Endodermal cell (in vitro differentiated cells): ENCODE data around the gene EPB41. TPM values are rescaled to one million over a fixed set of nuclear protein-coding genes. Genes with fewer than 3 reads are reported as not detected.

Experiments used
- DNase-seq: peaks from one replicate; pipeline ENCODE4 v3.0.0-alpha.2; 2017
- H3K27ac ChIP-seq: 2 replicates; pipeline ENCODE4 v1.5.1; 2013; ENCODE audit warnings: mild to moderate bottlenecking, low read depth, low read length, moderate library complexity
- H3K27me3 ChIP-seq: 2 replicates; pipeline ENCODE4 v1.6.1; 2013; ENCODE audit warnings: mild to moderate bottlenecking, low read length, moderate library complexity; ENCODE audit not compliant: insufficient read depth, control insufficient read depth, poor library complexity, severe bottlenecking
- H3K36me3 ChIP-seq: 2 replicates; pipeline ENCODE4 v1.7.0; 2013; ENCODE audit warnings: mild to moderate bottlenecking, low read length, moderate library complexity; ENCODE audit not compliant: control insufficient read depth, insufficient read depth
- H3K4me1 ChIP-seq: one replicate; pipeline ENCODE4 v1.7.0; 2013; ENCODE audit warnings: low read length; ENCODE audit not compliant: control insufficient read depth, insufficient read depth
- H3K4me3 ChIP-seq: 2 replicates; pipeline ENCODE4 v1.5.1; 2013; ENCODE audit warnings: mild to moderate bottlenecking, low read length, moderate library complexity
- H3K9ac ChIP-seq: 2 replicates; pipeline ENCODE4 v1.6.1; 2013; ENCODE audit warnings: mild to moderate bottlenecking, low read length, moderate library complexity; ENCODE audit not compliant: poor library complexity, severe bottlenecking; ENCODE audit errors: extremely low read depth
- H3K9me3 ChIP-seq: 2 replicates; pipeline ENCODE4 v1.6.1; 2013; ENCODE audit warnings: mild to moderate bottlenecking, low read length, moderate library complexity; ENCODE audit not compliant: control insufficient read depth
- H3K27ac Mint-ChIP-seq: 2 replicates; pipeline ENCODE4 v1.8.0; 2020; ENCODE audit warnings: mixed read lengths
- H3K27me3 Mint-ChIP-seq: 2 replicates; pipeline ENCODE4 v1.8.0; 2021; ENCODE audit warnings: mild to moderate bottlenecking, mixed read lengths; ENCODE audit not compliant: insufficient read depth
- H3K36me3 Mint-ChIP-seq: 2 replicates; pipeline ENCODE4 v1.8.0; 2020; ENCODE audit warnings: low read depth, mixed read lengths
- H3K4me1 Mint-ChIP-seq: 2 replicates; pipeline ENCODE4 v1.8.0; 2020; ENCODE audit warnings: mixed read lengths
- H3K4me3 Mint-ChIP-seq: 2 replicates; pipeline ENCODE4 v1.8.0; 2020; ENCODE audit warnings: mild to moderate bottlenecking, moderate library complexity, mixed read lengths
- H3K9me3 Mint-ChIP-seq: 2 replicates; pipeline ENCODE4 v1.8.0; 2020; ENCODE audit warnings: mild to moderate bottlenecking, mixed read lengths
- WGBS, 2 experiments: methylation state at CpG; one replicate each; pipeline versions ENCODE4 v1.1.5 to v1.1.7; 2013; ENCODE audit warnings: missing lambda C conversion rate in 2 of 2, mixed read lengths in 1 of 2; ENCODE audit not compliant: insufficient coverage in 1 of 2, insufficient read length in 1 of 2; 5-methylcytosine and 5-hydroxymethylcytosine counted together
- long read RNA-seq, 4 experiments: library from polyadenylated mRNA in 2 of 4; library from RNA in 1 of 4; library from capped mRNA in 1 of 4; stranded (forward) in 3 of 4; unstranded in 1 of 4; transcript quantifications; one replicate each; pipeline ENCODE4 v2.0.0, GENCODE V29; 2020 to 2021; ENCODE audit warnings: inconsistent platforms in 1 of 4
- polyA plus RNA-seq, 2 experiments: library from polyadenylated mRNA; stranded (reverse); fragments of 50-300 nt; gene quantifications; one replicate each; pipeline ENCODE4 v1.2.3, GENCODE V29; 2013
- total RNA-seq, 2 donors: library from RNA; stranded (reverse); fragmentation: NEBNext Ultra II Directional in 1 of 2; extraction: Animal tissue kit (Norgen Biotek cat#: 25700) in 1 of 2; gene quantifications; 2 replicates in 1 of 2; 3 replicates in 1 of 2; pipeline ENCODE4 v1.2.1, GENCODE V29; 2021
- TF ChIP-seq, protein P1 (sequence below): fragments of 200-600 bp; sonication (generic); conservative IDR thresholded peaks from 2 replicates; pipeline ENCODE4 v1.5.0; 2021; ENCODE audit warnings: antibody characterized with exemption, mild to moderate bottlenecking

The EPB41 gene
- total RNA-seq = 10 to 100 TPM; 60.3 to 91.0 TPM
- polyA plus RNA-seq (2013, experiment 1 of 2) = 72.3 TPM
- 72.7 TPM for polyA plus RNA-seq (2013, experiment 2 of 2)
- long read RNA-seq, experiment 1, partial matches to known transcripts = 0 of 13 reads
- long read RNA-seq, experiment 1, other reads (novel, unspliced or antisense) = 13 of 13 reads
- long read RNA-seq, experiment 2, partial matches to known transcripts = 14 of 77 reads
- long read RNA-seq, experiment 2, other reads (novel, unspliced or antisense) = 62 of 77 reads
- long read RNA-seq, experiment 3, partial matches to known transcripts = 36 of 57 reads
- long read RNA-seq, experiment 3, other reads (novel, unspliced or antisense) = 17 of 57 reads
- long read RNA-seq, experiment 4, partial matches to known transcripts = 2 of 3 reads
- long read RNA-seq, experiment 4, other reads (novel, unspliced or antisense) = 1 of 3 reads

- Histone ChIP-seq H3K27me3 (no peaks in the 10 kb centered on the region), H3K36me3 (no peaks in the 10 kb centered on the region), H3K4me1 (peaks cover 4% of the 10 kb centered on the region), H3K9me3 (no peaks in the 10 kb centered on the region), H3K9ac (peak within 1 kb of the TSS; percentile 82), H3K4me3 (peak within 1 kb of the TSS; percentile 81), H3K27ac (peak within 1 kb of the TSS; percentile 98)
- no peaks in the 10 kb centered on the region for H3K27me3 Mint-ChIP-seq
- peak within 1 kb of the TSS; percentile 99 for H3K27ac Mint-ChIP-seq
- H3K36me3 Mint-ChIP-seq = no peaks in the 10 kb centered on the region
- peak; percentile 98 for DNase-seq
- TF ChIP-seq, protein P1, sequence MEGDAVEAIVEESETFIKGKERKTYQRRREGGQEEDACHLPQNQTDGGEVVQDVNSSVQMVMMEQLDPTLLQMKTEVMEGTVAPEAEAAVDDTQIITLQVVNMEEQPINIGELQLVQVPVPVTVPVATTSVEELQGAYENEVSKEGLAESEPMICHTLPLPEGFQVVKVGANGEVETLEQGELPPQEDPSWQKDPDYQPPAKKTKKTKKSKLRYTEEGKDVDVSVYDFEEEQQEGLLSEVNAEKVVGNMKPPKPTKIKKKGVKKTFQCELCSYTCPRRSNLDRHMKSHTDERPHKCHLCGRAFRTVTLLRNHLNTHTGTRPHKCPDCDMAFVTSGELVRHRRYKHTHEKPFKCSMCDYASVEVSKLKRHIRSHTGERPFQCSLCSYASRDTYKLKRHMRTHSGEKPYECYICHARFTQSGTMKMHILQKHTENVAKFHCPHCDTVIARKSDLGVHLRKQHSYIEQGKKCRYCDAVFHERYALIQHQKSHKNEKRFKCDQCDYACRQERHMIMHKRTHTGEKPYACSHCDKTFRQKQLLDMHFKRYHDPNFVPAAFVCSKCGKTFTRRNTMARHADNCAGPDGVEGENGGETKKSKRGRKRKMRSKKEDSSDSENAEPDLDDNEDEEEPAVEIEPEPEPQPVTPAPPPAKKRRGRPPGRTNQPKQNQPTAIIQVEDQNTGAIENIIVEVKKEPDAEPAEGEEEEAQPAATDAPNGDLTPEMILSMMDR = no peak
- no peaks in the 10 kb centered on the region for H3K9me3 Mint-ChIP-seq
- H3K4me3 Mint-ChIP-seq = peak within 1 kb of the TSS; percentile 97
- H3K4me1 Mint-ChIP-seq = peaks cover 22% of the 10 kb centered on the region
- 0 to 10% methylated on average over 13 to 95 of the region's 95 CpGs for WGBS, 2 experiments
Observed at GRCh38 chr1:28914228-28915030, at the start of gene EPB41. Gene EPB41, plus strand, starts transcription at chr1:28914569. Its CDS starts 72,869 bp downstream, at chr1:28987438.

GRCh38 chr1:28864695-28865094, 49.7 kb upstream of the EPB41 start:
- Histone ChIP-seq H3K27me3 (no peaks in the 10 kb centered on the region), H3K27ac (no peak overlapping the region), H3K9me3 (no peaks in the 10 kb centered on the region), H3K36me3 (no peaks in the 10 kb centered on the region), H3K4me1 (no peaks in the 10 kb centered on the region), H3K4me3 (no peak overlapping the region), H3K9ac (no peak overlapping the region)
- Mint-ChIP-seq H3K9me3 (no peaks in the 10 kb centered on the region), H3K4me1 (no peaks in the 10 kb centered on the region), H3K4me3 (no peak overlapping the region), H3K27ac (no peak overlapping the region), H3K36me3 (no peaks in the 10 kb centered on the region), H3K27me3 (no peaks in the 10 kb centered on the region)
- TF ChIP-seq, protein P1 = no peak
- no peak for DNase-seq
- 91 to 92% methylated on average over 4 to 6 of the region's 6 CpGs for WGBS, 2 experiments

GRCh38 chr1:28865997-28866650, 48.2 kb upstream of the EPB41 start:
- H3K27me3 Mint-ChIP-seq = no peaks in the 10 kb centered on the region
- H3K4me1 ChIP-seq = no peaks in the 10 kb centered on the region
- no peak overlapping the region for H3K4me3 Mint-ChIP-seq
- no peak for DNase-seq
- H3K9me3 ChIP-seq = no peaks in the 10 kb centered on the region
- H3K27me3 ChIP-seq = no peaks in the 10 kb centered on the region
- WGBS, 2 experiments = 87 to 88% methylated on average over 9 to 10 of the region's 10 CpGs
- no peak overlapping the region for H3K9ac ChIP-seq
- no peaks in the 10 kb centered on the region for H3K36me3 Mint-ChIP-seq
- no peak overlapping the region for H3K27ac ChIP-seq
- H3K4me3 ChIP-seq = no peak overlapping the region
- no peak overlapping the region for H3K27ac Mint-ChIP-seq
- no peaks in the 10 kb centered on the region for H3K4me1 Mint-ChIP-seq
- no peaks in the 10 kb centered on the region for H3K9me3 Mint-ChIP-seq
- no peaks in the 10 kb centered on the region for H3K36me3 ChIP-seq
- TF ChIP-seq, protein P1 = no peak
